Chondrocyte (in vitro differentiated cells): ENCODE measurements around the gene AP2M1. TPM values are rescaled to one million over a fixed set of nuclear protein-coding genes. Genes with fewer than 3 reads are reported as not detected.

ENCODE experiments used
- DNase-seq: peaks from one replicate; pipeline ENCODE4 v3.0.0; 2021; ENCODE audit warnings: mixed read lengths, low spot score
- H3K27ac Mint-ChIP-seq: one replicate; pipeline ENCODE4 v1.8.0; 2021; ENCODE audit warnings: mild to moderate bottlenecking, moderate library complexity, mixed read lengths; ENCODE audit not compliant: unreplicated experiment
- H3K27me3 Mint-ChIP-seq: 2 replicates; pipeline ENCODE4 v1.8.0; 2021; ENCODE audit warnings: low read depth, mixed read lengths
- H3K36me3 Mint-ChIP-seq: 2 replicates; pipeline ENCODE4 v1.8.0; 2021; ENCODE audit warnings: low read depth, mixed read lengths
- H3K4me1 Mint-ChIP-seq: 2 replicates; pipeline ENCODE4 v1.8.0; 2021; ENCODE audit warnings: low read depth, mild to moderate bottlenecking, mixed read lengths
- H3K4me3 Mint-ChIP-seq: one replicate; pipeline ENCODE4 v1.8.0; 2021; ENCODE audit warnings: mild to moderate bottlenecking, moderate library complexity, mixed read lengths; ENCODE audit not compliant: unreplicated experiment
- H3K9me3 Mint-ChIP-seq: 2 replicates; pipeline ENCODE4 v1.8.0; 2021; ENCODE audit warnings: low read depth, mixed read lengths
- CTCF ChIP-seq: fragments of 200-600 bp; sonication (generic); IDR thresholded peaks from 2 replicates; pipeline ENCODE4 v1.5.0; 2021; ENCODE audit warnings: antibody characterized with exemption, mild to moderate bottlenecking, moderate library complexity
- total RNA-seq: library from RNA; stranded (reverse); gene quantifications from 3 replicates; pipeline ENCODE4 v1.2.1, GENCODE V29; 2021

Gene AP2M1
- total RNA-seq, 1 donor from 2014 or later = 488 TPM

- Mint-ChIP-seq H3K27me3 (peaks cover 47% of the 10 kb centered on the region), H3K36me3 (peaks cover 3% of the 10 kb centered on the region), H3K4me1 (peaks cover 12% of the 10 kb centered on the region), H3K4me3 (no peak overlapping the region), H3K27ac (no peak overlapping the region), H3K9me3 (no peaks in the 10 kb centered on the region)
- TF ChIP-seq CTCF = peak; percentile 83
- no peak for DNase-seq
These were observed 52.9 kb downstream of the AP2M1 start for GRCh38 chr3:184227481-184227935.

- no peak for TF ChIP-seq CTCF
- peaks cover 46% of the 10 kb centered on the region for H3K27me3 Mint-ChIP-seq
- peak overlapping the region; percentile 60 for H3K4me3 Mint-ChIP-seq
- H3K4me1 Mint-ChIP-seq = peaks cover 12% of the 10 kb centered on the region
- no peak overlapping the region for H3K27ac Mint-ChIP-seq
- no peaks in the 10 kb centered on the region for H3K9me3 Mint-ChIP-seq
- H3K36me3 Mint-ChIP-seq = peaks cover 3% of the 10 kb centered on the region
- peak; percentile 65 for DNase-seq
These were observed 53.9 kb downstream of the AP2M1 start for GRCh38 chr3:184228376-184229137.

- TF ChIP-seq CTCF = peak; percentile 33
- no peak for DNase-seq
- H3K27ac Mint-ChIP-seq = no peak within 1 kb of the TSS
- H3K4me1 Mint-ChIP-seq = peaks cover 12% of the 10 kb centered on the region
- H3K36me3 Mint-ChIP-seq = peaks cover 3% of the 10 kb centered on the region
- peaks cover 43% of the 10 kb centered on the region for H3K27me3 Mint-ChIP-seq
- no peaks in the 10 kb centered on the region for H3K9me3 Mint-ChIP-seq
- H3K4me3 Mint-ChIP-seq = peak within 1 kb of the TSS; percentile 60
These were observed 54.9 kb downstream of the AP2M1 start, which contains the start of gene VWA5B2 for GRCh38 chr3:184229394-184230080. VWA5B2 (plus strand) TSS chr3:184229585; CDS start chr3:184230529, 944 bp downstream.

- Mint-ChIP-seq H3K4me1 (peaks cover 12% of the 10 kb centered on the region), H3K9me3 (no peaks in the 10 kb centered on the region), H3K27me3 (peaks cover 39% of the 10 kb centered on the region), H3K4me3 (no peak overlapping the region), H3K27ac (no peak overlapping the region), H3K36me3 (peaks cover 3% of the 10 kb centered on the region)
- DNase-seq = no peak
- TF ChIP-seq CTCF = no peak
These were observed 55.5 kb downstream of the AP2M1 start for GRCh38 chr3:184230081-184230602.
